Measurements from ENCODE around the gene USP16. TPM values are rescaled to one million over a fixed set of nuclear protein-coding genes. Genes with fewer than 3 reads are reported as not detected.

Gene USP16
- polyA plus RNA-seq, 2 of the 4 experiments (the other 2 are of a cell fraction): 23.6 to 40.7 TPM

- TF ChIP-seq FOXS1 (CRISPR knock-in tag; IDR thresholded peaks at IDR 0.05) (no peak), MYC (IDR thresholded peaks at IDR 0.05; ENCODE audit: borderline replicate concordance, low read length) (no peak), CBX8 (IDR thresholded peaks at IDR 0.05) (no peak), MAX (IDR thresholded peaks at IDR 0.05) (no peak), NFE2L2 (conservative IDR thresholded peaks at IDR 0.05; ENCODE audit: low read length) (no peak), JUNB (IDR thresholded peaks at IDR 0.05) (no peak), SMC3 (IDR thresholded peaks at IDR 0.05) (no peak), HES2 (IDR thresholded peaks at IDR 0.05) (no peak), EHF (CRISPR knock-in tag; IDR thresholded peaks at IDR 0.05) (no peak), USF2 (IDR thresholded peaks at IDR 0.05) (no peak), CHD4 (IDR thresholded peaks at IDR 0.05; ENCODE audit: borderline replicate concordance) (no peak), ESRRA (IDR thresholded peaks at IDR 0.05; ENCODE audit: borderline replicate concordance, low read length) (no peak), ZC3H11A (IDR thresholded peaks at IDR 0.05) (no peak), RNF2 (IDR thresholded peaks at IDR 0.05; ENCODE audit: borderline replicate concordance, low read depth) (no peak), HOXB13 (CRISPR knock-in tag; IDR thresholded peaks at IDR 0.05; ENCODE audit: low read depth) (no peak), CTCF (IDR thresholded peaks at IDR 0.05) (no peak), CBX2 (IDR thresholded peaks at IDR 0.05; ENCODE audit: borderline replicate concordance, low read depth) (no peak), SREBF2 (IDR thresholded peaks at IDR 0.05) (no peak), PBX3 (IDR thresholded peaks at IDR 0.05) (no peak)
- ATAC-seq (no peak), FAIRE-seq (no peak), DNase-seq (ENCODE audit: low read depth in 1 of 2, low spot score in 1 of 2) (no peak)
- no peak overlapping the region for H3K4me2 ChIP-seq
- WGBS (ENCODE audit: missing lambda C conversion rate): 71% methylated on average over 3 of the region's 3 CpGs
- no peak overlapping the region for H3K27ac ChIP-seq
- no peaks in the 10 kb centered on the region for H3K4me1 ChIP-seq
- ChIA-PET CTCF (no interaction called here), POLR2A (interaction anchor here (1.5 kb wide), 1 partner anchor 27 kb away, joined by 4 read pairs; no protein-coding TSS in a partner anchor)
- no peak overlapping the region for H3K4me3 ChIP-seq
- H3K9me3 ChIP-seq: no peaks in the 10 kb centered on the region
These were observed 49.1 kb upstream of the USP16 start for GRCh38 chr21:28975397-28975796.

- TF ChIP-seq HOXB13 (CRISPR knock-in tag; IDR thresholded peaks at IDR 0.05; ENCODE audit: low read depth) (no peak), MAFK (IDR thresholded peaks at IDR 0.05; ENCODE audit: partially characterized antibody) (peak; percentile 69)
- Histone ChIP-seq H3K9me3 (no peaks in the 10 kb centered on the region), H3K4me3 (no peak overlapping the region), H3K4me1 (no peaks in the 10 kb centered on the region), H3K27ac (no peak overlapping the region), H3K4me2 (no peak overlapping the region)
- WGBS (ENCODE audit: missing lambda C conversion rate): 80% methylated on average over 1 of the region's 1 CpG
- DNase-seq (ENCODE audit: low read depth in 1 of 2, low spot score in 1 of 2): no peak
- CTCF ChIA-PET: no interaction called here
- FAIRE-seq: no peak
- POLR2A ChIA-PET: no interaction called here
- ATAC-seq: no peak
These were observed 45.4 kb upstream of the USP16 start for GRCh38 chr21:28979092-28979491.

GRCh38 chr21:28982637-28983036 lies 41.8 kb upstream of the USP16 start:
- WGBS (ENCODE audit: missing lambda C conversion rate): 100% methylated on average over 1 of the region's 1 CpG
- no peak for FAIRE-seq
- ATAC-seq: no peak
- Histone ChIP-seq H3K27ac (no peak overlapping the region), H3K4me1 (no peaks in the 10 kb centered on the region), H3K4me2 (no peak overlapping the region), H3K9me3 (no peaks in the 10 kb centered on the region), H3K4me3 (no peak overlapping the region)
- ChIA-PET POLR2A (no interaction called here), CTCF (no interaction called here)
- peak; percentile 14 for TF ChIP-seq MAFK (IDR thresholded peaks at IDR 0.05; ENCODE audit: partially characterized antibody)
- no peak for TF ChIP-seq MAX (IDR thresholded peaks at IDR 0.05)
- DNase-seq (ENCODE audit: low read depth in 1 of 2, low spot score in 1 of 2): no peak
